Measurements from ENCODE around the gene CYB5D1. TPM values are rescaled to one million over a fixed set of nuclear protein-coding genes. Genes with fewer than 3 reads are reported as not detected.

Gene CYB5D1
- total RNA-seq, 4 donors from 2014 or later = 3.3 to 5.1 (median 4.2) TPM

DNA sequence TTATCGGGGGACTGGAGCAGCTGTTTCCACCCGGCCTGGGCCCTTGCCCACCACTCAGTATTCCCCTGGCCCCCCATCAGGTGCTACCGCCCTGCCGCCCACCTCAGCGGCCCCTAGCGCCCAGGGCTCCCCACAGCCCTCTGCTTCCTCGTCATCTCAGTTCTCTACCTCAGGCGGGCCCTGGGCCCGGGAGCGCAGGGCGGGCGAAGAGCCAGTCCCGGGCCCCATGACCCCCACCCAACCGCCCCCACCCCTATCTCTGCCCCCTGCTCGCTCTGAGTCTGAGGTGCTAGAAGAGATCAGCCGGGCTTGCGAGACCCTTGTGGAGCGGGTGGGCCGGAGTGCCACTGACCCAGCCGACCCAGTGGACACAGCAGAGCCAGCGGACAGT lies 9.1 kb upstream of the CYB5D1 start:
- Histone ChIP-seq H3K9me3 (no peaks in the 10 kb centered on the region), H3K4me1 (peaks cover 4 to 34% (median 16%) of the 10 kb centered on the region in 4 donors), H3K27me3 (no peaks in the 10 kb centered on the region), H3K27ac (no peak overlapping the region), H3K4me3 (no peak overlapping the region), H3K36me3 (peaks cover 0 to 81% (median 0%) of the 10 kb centered on the region in 3 donors)
- no peak for TF ChIP-seq POLR2A (IDR thresholded peaks at IDR 0.05)
- TF ChIP-seq, protein P1, sequence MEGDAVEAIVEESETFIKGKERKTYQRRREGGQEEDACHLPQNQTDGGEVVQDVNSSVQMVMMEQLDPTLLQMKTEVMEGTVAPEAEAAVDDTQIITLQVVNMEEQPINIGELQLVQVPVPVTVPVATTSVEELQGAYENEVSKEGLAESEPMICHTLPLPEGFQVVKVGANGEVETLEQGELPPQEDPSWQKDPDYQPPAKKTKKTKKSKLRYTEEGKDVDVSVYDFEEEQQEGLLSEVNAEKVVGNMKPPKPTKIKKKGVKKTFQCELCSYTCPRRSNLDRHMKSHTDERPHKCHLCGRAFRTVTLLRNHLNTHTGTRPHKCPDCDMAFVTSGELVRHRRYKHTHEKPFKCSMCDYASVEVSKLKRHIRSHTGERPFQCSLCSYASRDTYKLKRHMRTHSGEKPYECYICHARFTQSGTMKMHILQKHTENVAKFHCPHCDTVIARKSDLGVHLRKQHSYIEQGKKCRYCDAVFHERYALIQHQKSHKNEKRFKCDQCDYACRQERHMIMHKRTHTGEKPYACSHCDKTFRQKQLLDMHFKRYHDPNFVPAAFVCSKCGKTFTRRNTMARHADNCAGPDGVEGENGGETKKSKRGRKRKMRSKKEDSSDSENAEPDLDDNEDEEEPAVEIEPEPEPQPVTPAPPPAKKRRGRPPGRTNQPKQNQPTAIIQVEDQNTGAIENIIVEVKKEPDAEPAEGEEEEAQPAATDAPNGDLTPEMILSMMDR (IDR thresholded peaks at IDR 0.05) = no peak
- DNase-seq = no peak

DNA sequence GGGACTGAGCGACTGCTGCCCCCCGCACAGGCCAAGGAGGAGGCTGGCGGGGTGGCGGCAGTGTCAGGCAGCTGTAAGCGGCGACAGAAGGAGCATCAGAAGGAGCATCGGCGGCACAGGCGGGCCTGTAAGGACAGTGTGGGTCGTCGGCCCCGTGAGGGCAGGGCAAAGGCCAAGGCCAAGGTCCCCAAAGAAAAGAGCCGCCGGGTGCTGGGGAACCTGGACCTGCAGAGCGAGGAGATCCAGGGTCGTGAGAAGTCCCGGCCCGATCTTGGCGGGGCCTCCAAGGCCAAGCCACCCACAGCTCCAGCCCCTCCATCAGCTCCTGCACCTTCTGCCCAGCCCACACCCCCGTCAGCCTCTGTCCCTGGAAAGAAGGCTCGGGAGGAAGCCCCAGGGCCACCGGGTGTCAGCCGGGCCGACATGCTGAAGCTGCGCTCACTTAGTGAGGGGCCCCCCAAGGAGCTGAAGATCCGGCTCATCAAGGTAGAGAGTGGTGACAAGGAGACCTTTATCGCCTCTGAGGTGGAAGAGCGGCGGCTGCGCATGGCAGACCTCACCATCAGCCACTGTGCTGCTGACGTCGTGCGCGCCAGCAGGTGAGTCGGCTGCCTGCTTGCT lies 8.6 kb upstream of the CYB5D1 start:
- H3K27ac ChIP-seq = no peak overlapping the region
- H3K4me3 ChIP-seq = no peak overlapping the region
- no peaks in the 10 kb centered on the region for H3K27me3 ChIP-seq
- H3K4me1 ChIP-seq = peaks cover 4 to 34% (median 16%) of the 10 kb centered on the region in 4 donors
- TF ChIP-seq POLR2A (IDR thresholded peaks at IDR 0.05) = no peak
- TF ChIP-seq, protein P1 (IDR thresholded peaks at IDR 0.05) = no peak
- DNase-seq = no peak
- H3K9me3 ChIP-seq = no peaks in the 10 kb centered on the region
- H3K36me3 ChIP-seq = peaks cover 0 to 86% (median 0%) of the 10 kb centered on the region in 3 donors

DNA sequence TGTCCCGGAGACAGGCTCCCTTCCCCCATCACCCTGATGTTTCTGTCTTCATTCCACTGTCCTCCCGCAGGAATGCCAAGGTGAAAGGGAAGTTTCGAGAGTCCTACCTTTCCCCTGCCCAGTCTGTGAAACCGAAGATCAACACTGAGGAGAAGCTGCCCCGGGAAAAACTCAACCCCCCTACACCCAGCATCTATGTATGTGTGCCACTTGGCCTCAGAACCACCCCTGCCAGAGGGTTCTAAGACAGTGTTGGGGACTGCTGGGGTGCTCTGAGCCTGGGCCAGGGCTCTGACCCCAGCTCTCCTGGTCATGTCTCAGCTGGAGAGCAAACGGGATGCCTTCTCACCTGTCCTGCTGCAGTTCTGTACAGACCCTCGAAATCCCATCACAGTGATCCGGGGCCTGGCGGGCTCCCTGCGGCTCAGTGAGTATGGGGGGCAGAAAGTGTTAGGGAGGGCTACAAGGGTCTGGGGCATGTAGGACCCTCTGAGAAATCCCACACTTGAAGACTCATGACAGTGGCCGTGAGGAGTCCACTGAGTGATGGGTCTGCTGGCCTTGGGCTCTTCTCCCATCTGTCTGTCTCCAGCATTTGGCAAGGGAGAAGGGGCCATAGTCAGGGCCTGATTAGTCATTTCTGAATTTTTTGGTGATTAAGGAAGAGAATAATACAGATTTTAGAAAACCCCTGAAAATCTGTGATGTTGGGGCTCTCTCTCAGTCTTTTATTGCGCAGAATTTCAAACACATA lies 7.9 kb upstream of the CYB5D1 start:
- no peak for DNase-seq
- H3K9me3 ChIP-seq = no peaks in the 10 kb centered on the region
- H3K27ac ChIP-seq = no peak overlapping the region
- H3K27me3 ChIP-seq = no peaks in the 10 kb centered on the region
- TF ChIP-seq, protein P1 (IDR thresholded peaks at IDR 0.05) = no peak
- no peak for TF ChIP-seq POLR2A (IDR thresholded peaks at IDR 0.05)
- H3K4me1 ChIP-seq = peaks cover 4 to 40% (median 15%) of the 10 kb centered on the region in 4 donors
- no peak overlapping the region for H3K4me3 ChIP-seq
- H3K36me3 ChIP-seq = peaks cover 0 to 93% (median 0%) of the 10 kb centered on the region in 3 donors

DNA sequence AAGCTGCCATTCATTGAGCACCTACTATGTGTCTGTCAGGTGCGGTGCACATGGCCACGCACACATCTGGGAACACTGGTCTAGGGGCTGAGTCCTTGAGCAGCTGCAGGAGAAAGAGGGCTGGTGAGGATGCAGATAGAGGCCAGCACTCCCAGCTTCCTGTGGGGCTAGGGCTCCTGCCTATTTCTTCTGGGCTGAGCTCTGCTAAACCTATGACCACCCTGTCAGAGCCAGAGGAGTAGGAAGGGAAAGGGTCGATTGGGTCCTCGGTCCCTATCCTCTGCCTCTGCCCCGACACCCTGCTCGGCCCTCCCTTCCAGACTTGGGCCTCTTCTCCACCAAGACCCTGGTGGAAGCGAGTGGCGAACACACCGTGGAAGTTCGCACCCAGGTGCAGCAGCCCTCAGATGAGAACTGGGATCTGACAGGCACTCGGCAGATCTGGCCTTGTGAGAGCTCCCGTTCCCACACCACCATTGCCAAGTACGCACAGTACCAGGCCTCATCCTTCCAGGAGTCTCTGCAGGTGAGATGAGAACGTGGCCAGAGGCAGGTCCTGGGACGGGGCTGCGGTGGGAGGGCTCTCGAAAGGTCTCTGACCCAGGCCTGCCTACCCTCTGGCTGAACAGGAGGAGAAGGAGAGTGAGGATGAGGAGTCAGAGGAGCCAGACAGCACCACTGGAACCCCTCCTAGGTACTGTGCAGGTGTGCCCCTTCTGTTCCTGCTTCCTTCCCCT lies 6.9 kb upstream of the CYB5D1 start:
- no peak for DNase-seq
- Histone ChIP-seq H3K36me3 (peaks cover 0 to 91% (median 0%) of the 10 kb centered on the region in 3 donors), H3K27me3 (no peaks in the 10 kb centered on the region), H3K9me3 (no peaks in the 10 kb centered on the region), H3K27ac (peak overlapping the region in 3 of 4 donors; percentile 14 to 72 (median 52)), H3K4me3 (peak overlapping the region in 3 of 4 donors; percentile 21 to 38 (median 26)), H3K4me1 (peaks cover 4 to 40% (median 12%) of the 10 kb centered on the region in 4 donors)
- no peak for TF ChIP-seq POLR2A (IDR thresholded peaks at IDR 0.05)
- TF ChIP-seq, protein P1 (IDR thresholded peaks at IDR 0.05) = no peak

DNA sequence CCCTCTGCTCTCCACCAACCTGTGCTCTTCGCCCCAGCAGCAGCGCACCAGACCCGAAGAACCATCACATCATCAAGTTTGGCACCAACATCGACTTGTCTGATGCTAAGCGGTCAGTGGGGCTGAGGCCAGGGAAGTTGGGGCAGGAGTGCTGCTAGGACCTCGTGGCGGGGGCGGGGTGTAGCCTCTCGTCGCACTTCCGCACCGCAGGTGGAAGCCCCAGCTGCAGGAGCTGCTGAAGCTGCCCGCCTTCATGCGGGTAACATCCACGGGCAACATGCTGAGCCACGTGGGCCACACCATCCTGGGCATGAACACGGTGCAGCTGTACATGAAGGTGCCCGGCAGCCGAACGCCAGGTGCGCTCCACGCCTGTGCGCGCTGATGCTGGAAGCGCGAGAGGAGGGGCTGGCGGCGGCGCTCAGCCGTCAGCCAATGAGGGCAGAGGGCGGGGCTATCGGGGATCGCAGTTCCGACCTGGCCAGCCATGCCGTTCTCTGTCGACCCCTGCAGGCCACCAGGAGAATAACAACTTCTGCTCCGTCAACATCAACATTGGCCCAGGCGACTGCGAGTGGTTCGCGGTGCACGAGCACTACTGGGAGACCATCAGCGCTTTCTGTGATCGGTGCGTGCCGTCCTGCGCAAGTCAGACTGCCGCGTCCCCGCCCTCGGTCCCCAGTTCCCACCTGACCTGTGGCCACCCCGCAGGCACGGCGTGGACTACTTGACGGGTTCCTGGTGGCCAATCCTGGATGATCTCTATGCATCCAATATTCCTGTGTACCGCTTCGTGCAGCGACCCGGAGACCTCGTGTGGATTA lies 6.2 kb upstream of the CYB5D1 start:
- Histone ChIP-seq H3K27ac (peak overlapping the region in 3 of 4 donors; percentile 14 to 72 (median 52)), H3K4me3 (peak overlapping the region; percentile 14 to 38 (median 24)), H3K9me3 (no peaks in the 10 kb centered on the region)

More for the DNA sequence above, 6.2 kb upstream of the CYB5D1 start:
- Histone ChIP-seq H3K27me3 (no peaks in the 10 kb centered on the region), H3K36me3 (peaks cover 0 to 84% (median 0%) of the 10 kb centered on the region in 3 donors), H3K4me1 (peaks cover 10 to 40% (median 17%) of the 10 kb centered on the region in 4 donors)
- DNase-seq = peak; percentile 92 to 98 (median 96)
- TF ChIP-seq POLR2A (IDR thresholded peaks at IDR 0.05) = peak in 1 of 2 donors; percentile 37
- TF ChIP-seq, protein P1 (IDR thresholded peaks at IDR 0.05) = peak; percentile 98 to 100 (median 100)

All from Peyer's patch (tissue), 4 donors.